ENCODE results near the gene TYMP.
A peak's percentile ranks its signal among the peaks of the same experiment; 100 is the strongest.

The TYMP gene

GRCh38 chr22:50498322-50498890 is 31.4 kb downstream of the TYMP start (continued):
- TF ChIP-seq PRDM10 (tag by site-specific recombination; IDR thresholded peaks at IDR 0.05), result peak; percentile 71
- TF ChIP-seq ZNF529 (tag by site-specific recombination; IDR thresholded peaks at IDR 0.05; ENCODE audit: insufficient replicate concordance), result no peak
- peak; percentile 75 for TF ChIP-seq GLIS2 (tag by site-specific recombination; IDR thresholded peaks at IDR 0.05)
- 0 out of 2 replicates have a peak, but pooled peaks have one; percentile 28 for TF ChIP-seq ZXDB (tag by site-specific recombination; IDR thresholded peaks at IDR 0.05)
- TF ChIP-seq ZNF580 (tag by site-specific recombination; IDR thresholded peaks at IDR 0.05), result peak; percentile 18; the same call in 1 of the 2 replicates
- peak; percentile 84 for TF ChIP-seq ZNF449 (tag by site-specific recombination; IDR thresholded peaks at IDR 0.05)
- TF ChIP-seq ZNF184 (tag by site-specific recombination; IDR thresholded peaks at IDR 0.05), result no peak
- peak; percentile 31; the same call in 1 of the 2 replicates for TF ChIP-seq KLF1 (tag by site-specific recombination; IDR thresholded peaks at IDR 0.05)
- peak; percentile 86 for TF ChIP-seq ZBTB17 (tag by site-specific recombination; IDR thresholded peaks at IDR 0.05)
- peak; percentile 78 for TF ChIP-seq ZNF600 (tag by site-specific recombination; IDR thresholded peaks at IDR 0.05)
- TF ChIP-seq, protein P1, sequence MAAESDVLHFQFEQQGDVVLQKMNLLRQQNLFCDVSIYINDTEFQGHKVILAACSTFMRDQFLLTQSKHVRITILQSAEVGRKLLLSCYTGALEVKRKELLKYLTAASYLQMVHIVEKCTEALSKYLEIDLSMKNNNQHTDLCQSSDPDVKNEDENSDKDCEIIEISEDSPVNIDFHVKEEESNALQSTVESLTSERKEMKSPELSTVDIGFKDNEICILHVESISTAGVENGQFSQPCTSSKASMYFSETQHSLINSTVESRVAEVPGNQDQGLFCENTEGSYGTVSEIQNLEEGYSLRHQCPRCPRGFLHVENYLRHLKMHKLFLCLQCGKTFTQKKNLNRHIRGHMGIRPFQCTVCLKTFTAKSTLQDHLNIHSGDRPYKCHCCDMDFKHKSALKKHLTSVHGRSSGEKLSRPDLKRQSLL (tag by site-specific recombination; IDR thresholded peaks at IDR 0.05), result peak; percentile 71; the same call in 1 of the 2 replicates
- no peak for TF ChIP-seq ZNF768 (tag by site-specific recombination; IDR thresholded peaks at IDR 0.05)
- TF ChIP-seq, protein P2, sequence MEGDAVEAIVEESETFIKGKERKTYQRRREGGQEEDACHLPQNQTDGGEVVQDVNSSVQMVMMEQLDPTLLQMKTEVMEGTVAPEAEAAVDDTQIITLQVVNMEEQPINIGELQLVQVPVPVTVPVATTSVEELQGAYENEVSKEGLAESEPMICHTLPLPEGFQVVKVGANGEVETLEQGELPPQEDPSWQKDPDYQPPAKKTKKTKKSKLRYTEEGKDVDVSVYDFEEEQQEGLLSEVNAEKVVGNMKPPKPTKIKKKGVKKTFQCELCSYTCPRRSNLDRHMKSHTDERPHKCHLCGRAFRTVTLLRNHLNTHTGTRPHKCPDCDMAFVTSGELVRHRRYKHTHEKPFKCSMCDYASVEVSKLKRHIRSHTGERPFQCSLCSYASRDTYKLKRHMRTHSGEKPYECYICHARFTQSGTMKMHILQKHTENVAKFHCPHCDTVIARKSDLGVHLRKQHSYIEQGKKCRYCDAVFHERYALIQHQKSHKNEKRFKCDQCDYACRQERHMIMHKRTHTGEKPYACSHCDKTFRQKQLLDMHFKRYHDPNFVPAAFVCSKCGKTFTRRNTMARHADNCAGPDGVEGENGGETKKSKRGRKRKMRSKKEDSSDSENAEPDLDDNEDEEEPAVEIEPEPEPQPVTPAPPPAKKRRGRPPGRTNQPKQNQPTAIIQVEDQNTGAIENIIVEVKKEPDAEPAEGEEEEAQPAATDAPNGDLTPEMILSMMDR (tag by site-specific recombination; IDR thresholded peaks at IDR 0.05), result peak; percentile 80
- TF ChIP-seq GLIS1 (tag by site-specific recombination; IDR thresholded peaks at IDR 0.05), result peak; percentile 81

DNA sequence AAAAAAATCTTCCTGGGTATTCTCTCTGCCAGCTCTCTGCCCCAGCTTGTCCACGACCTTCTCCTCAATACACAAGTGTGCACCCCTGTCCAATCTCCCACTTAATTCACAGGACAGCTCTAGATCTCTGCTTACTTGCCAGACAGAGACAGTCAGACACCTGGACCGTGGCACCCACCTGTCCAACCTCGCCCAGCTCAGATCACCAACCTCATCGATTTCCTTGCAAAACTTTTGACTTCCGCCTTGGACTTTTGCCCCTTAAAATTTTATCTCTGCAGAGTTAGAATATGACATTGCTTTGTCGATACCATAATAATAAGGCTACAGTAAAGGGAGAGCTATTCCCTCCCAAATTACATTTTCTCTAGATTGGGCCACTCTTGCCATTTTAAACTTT is 32.7 kb downstream of the TYMP start:
- Histone ChIP-seq H3K27ac (ENCODE audit: extremely low read depth, low read depth, low read length) (no peak overlapping the region), H3K4me3 (ENCODE audit: low read depth, low read length) (no peak overlapping the region), H3K4me1 (ENCODE audit: control insufficient read depth, insufficient read depth, low read length) (no peaks in the 10 kb centered on the region), H3K36me3 (ENCODE audit: control insufficient read depth in 2 of 2, insufficient read depth in 1 of 2, low read length in 2 of 2) (peaks cover 0 to 1% of the 10 kb centered on the region in 2 experiments; a peak in 1 of 3 replicates), H3K9me3 (ENCODE audit: control insufficient read depth, insufficient read depth, low read depth, low read length) (no peaks in the 10 kb centered on the region)
- CTCF ChIA-PET, result interaction anchor here (0.6 to 3.7 kb wide), 15 partner anchors 9 to 343 kb away, joined by 3 to 24 read pairs (median 6); partner anchors contain the start of genes MIOX, SCO2 and SYCE3
- TF ChIP-seq ZNF843 (tag by site-specific recombination; IDR thresholded peaks at IDR 0.05) (no peak), ZFP3 (tag by site-specific recombination; IDR thresholded peaks at IDR 0.05; ENCODE audit: low read depth) (no peak), PRDM10 (tag by site-specific recombination; IDR thresholded peaks at IDR 0.05) (no peak)
- TF ChIP-seq, protein P2 (tag by site-specific recombination; IDR thresholded peaks at IDR 0.05), result no peak
- POLR2A ChIA-PET, result interaction anchor here (0.7 to 3.8 kb wide), 8 partner anchors 10 to 116 kb away, joined by 3 to 33 read pairs (median 7); partner anchors contain the start of genes LMF2, MIOX, NCAPH2 and SCO2
